Mucosa of gallbladder (tissue), 1 donor: ENCODE results near the gene CORO2A. TPM values are rescaled to one million over a fixed set of nuclear protein-coding genes. Genes with fewer than 3 reads are reported as not detected.

Experiments used
- DNase-seq: peaks from one replicate; pipeline ENCODE4 v3.0.0-alpha.2; 2020; ENCODE audit warnings: low spot score
- total RNA-seq: library from RNA; stranded (reverse); gene quantifications from one replicate; pipeline ENCODE4 v1.2.1, GENCODE V29; 2021
- donor health status: DM: no; HTN: no; CAD: no.

CORO2A gene
- total RNA-seq, 1 donor from 2014 or later, result 129 TPM

GRCh38 chr9:98219794-98220370 is 27.4 kb upstream of the CORO2A start:
- DNase-seq, result no peak

DNA sequence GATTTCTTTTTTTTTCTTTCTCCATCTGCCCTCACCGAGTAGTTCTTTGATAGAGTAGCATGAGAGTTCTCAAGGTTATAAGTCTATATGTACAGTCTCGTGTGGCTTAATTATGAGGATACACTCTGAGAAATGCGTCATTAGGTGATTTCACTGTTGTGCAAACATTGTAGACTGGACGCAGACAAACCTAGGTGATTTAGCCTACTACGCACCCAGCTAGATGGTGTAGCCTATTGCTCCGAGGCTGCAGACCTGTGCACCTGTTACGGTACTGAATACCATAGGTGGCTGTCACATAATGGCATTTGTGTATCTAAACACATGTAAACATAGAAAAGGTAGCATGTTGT is 26.9 kb upstream of the CORO2A start:
- DNase-seq, result no peak

DNA sequence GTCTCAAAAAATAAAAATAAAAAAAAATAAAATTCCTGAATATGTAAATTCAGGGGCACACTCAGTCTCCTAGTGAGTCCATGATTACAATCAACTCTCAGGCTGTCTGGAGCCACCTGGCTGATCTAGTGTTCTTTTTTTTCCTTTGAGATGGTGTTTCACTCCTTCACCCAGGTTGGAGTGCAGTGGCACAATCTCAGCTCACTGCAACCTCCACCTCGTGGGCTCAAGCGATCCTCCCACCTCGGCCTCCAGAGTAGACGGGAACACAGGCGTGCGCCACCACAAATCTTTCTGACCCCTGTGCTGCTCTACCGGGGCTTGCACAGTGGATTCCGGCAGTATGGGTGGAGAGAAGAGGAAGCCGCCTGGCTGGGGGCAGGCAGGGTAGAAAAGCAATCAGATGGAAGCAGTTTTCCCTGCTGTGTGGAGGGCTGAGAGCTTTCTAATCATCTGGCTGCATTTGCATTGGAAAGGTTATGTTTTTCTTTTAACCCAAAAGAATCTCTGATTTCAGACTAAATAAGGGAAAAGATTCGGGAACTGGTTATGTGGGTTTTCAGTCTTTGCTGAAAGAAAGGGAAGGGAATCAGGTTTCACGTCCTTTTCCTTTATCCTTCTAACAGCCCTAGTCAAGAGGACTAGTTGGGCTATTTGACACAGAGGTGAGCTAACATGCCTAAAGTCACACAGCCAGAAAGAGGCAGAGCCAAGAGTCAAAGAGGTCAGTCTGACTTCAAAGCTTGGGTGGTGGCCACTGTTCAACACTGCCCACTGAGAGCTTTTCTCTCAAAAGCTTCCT is 26.3 kb upstream of the CORO2A start:
- DNase-seq, result no peak

GRCh38 chr9:98217255-98217654 is 24.8 kb upstream of the CORO2A start:
- no peak for DNase-seq

GRCh38 chr9:98216391-98216790 is 24.0 kb upstream of the CORO2A start:
- no peak for DNase-seq

- DNase-seq, result no peak
Measured at GRCh38 chr9:98215821-98216220, 23.4 kb upstream of the CORO2A start.

- DNase-seq, result no peak
Measured at GRCh38 chr9:98215271-98215670, 22.8 kb upstream of the CORO2A start.

DNA sequence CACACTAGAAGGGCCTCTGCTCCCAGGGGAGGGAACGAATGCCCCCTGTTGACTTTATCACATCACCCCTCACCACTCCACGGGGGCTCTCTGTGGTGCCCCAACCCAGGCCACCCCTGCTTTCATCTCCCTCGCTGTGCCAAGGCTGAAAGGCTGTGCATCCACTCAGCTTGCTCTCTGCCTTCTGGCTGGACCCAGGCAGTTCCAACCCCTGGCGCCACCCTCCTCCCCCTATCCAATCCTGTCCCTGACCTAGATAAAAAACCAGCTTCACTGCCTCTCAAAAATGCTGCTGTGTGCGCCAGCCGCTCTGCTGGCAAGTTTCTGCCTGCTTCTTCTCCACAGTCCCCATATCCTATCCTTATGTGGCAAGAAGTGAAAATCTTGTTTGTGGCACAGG is 22.4 kb upstream of the CORO2A start:
- no peak for DNase-seq

- no peak for DNase-seq
Measured at GRCh38 chr9:98211260-98211659, 18.8 kb upstream of the CORO2A start.

DNA sequence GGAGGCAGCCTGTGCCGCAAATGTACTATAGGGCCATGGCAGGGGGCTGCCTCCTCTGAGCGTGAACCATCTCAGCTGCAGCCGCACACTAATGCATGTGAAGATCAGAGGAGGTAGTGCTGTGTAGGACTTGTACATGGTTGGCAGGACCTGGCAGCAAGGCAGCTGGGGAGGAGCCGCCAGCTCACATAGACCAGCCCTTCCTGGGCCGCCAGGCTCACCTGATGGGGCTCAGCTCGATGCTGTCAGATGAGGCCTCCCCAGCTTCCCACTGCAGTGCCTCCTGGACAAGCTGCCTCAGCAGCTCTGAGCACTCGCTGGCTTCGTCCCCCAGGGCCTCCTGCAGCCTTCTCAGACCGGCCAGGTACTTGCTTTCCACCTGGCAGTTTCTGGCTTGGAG is 18.0 kb upstream of the CORO2A start:
- DNase-seq, result no peak

GRCh38 chr9:98209530-98209929 is 17.1 kb upstream of the CORO2A start:
- no peak for DNase-seq

DNA sequence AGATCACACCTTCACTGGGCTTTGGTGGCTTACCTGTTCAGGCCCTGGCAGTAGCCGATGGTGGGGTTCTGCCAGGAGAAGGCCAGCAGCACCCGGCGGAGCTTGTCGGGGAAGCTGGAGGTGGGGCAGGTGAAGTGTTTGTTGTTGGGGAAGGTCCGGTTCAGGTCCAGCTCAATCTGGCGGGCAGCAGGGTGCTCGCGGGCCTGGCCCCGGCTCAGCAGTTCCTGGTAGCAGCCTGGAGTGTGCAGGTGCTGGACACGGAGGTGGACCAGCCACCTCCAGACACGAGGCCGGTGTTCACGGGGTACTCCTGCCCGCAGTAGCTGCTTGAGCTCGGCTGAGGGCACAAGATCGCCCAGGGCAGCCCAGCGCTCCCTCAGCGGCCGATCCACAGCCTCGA is 16.2 kb upstream of the CORO2A start:
- no peak for DNase-seq

GRCh38 chr9:98207606-98208005 is 15.2 kb upstream of the CORO2A start:
- no peak for DNase-seq

DNA sequence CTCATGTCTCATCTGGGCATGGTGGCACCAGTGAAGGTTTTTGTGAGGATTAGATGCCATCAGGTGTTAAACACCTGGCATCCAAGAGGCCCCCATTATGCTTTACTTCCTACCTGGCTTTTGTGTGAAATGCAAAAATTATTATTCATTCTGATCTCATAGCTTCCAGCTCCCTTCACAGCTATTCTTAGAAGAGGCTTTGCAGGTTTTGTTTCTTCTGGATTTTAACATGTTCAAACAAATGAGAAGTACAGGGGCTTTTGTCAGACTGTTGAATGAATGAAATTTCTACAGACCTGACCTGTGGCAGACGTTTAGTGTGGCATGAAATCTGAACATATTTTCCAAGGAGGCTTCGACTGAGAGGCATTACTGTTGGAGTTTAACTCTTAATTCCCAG is 14.3 kb upstream of the CORO2A start:
- no peak for DNase-seq

GRCh38 chr9:98204692-98205091 is 12.3 kb upstream of the CORO2A start:
- no peak for DNase-seq

- no peak for DNase-seq
Measured at GRCh38 chr9:98203153-98203552, 10.7 kb upstream of the CORO2A start.

- no peak for DNase-seq
Measured at GRCh38 chr9:98202252-98202651, 9.8 kb upstream of the CORO2A start.

GRCh38 chr9:98201749-98202148 is 9.3 kb upstream of the CORO2A start:
- DNase-seq, result no peak

DNA sequence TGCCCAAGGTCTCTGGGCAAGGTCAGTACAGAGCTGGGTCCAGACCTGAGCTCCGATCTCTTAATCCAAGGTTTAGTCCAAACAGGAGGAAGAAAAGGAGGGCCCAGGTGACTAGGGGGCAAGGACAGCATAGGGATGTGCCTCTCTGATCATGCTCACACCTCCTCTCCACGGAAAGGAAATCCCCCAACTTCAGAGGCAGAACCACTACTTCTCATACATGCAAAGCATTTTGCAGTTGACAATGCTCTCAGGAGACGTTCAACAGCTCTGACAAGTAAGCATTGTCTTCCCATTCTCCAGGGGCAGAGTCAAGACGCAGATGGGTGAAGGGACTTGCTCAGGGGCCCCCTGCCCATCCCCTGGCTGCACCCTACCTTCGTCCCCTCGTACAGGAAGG is 8.7 kb upstream of the CORO2A start:
- DNase-seq, result no peak

- no peak for DNase-seq
Measured at GRCh38 chr9:98199388-98200033, 7.1 kb upstream of the CORO2A start.

DNA sequence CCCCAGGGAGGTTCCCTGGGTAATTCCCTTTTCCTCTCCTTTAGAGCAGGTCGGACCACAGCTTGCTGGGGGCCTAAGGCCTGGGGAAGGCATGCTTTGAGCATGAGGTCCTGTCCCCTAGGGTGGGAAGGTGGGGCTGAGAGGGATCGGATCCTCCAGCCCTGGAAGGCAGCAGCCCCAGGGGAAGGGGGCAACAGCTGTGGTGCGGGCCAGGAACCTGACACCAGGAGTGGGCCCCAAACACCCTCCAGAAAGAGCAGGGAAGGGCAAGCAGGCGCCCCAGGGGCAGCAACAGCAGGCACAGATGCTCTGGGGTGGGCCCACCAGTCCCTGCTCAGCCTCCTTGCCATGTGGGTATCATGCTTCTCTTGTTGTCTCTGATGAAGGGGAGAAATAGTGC is 3.2 kb upstream of the CORO2A start:
- no peak for DNase-seq

DNA sequence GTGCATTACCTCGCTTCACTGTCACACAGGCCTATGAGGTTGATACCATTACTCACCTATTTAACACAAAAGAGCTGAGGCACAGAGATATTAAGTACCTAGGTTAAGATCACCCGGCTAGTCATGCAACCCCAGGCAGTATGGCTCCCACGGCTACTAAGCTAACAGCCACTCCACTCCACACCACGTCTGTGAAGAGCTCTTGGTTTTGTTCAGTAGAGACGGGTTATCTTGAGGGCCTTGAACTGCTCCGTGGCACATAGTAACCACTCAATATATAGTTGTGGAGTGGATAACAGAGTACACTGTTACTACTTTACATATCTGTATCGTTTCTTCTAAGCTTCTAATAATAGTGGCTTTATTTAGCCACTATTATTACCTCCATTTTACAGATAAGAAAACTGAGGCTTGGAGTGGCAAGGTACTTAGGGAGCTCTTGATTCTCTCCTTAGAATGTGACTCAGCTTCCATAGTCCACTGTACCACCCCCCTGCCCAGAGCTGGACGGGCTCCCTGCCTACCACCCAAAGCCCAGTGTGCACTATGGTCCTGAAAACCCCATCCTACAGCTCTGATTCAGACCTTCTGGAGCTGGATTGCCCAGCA is 1.0 kb upstream of the CORO2A start:
- no peak for DNase-seq
